Measurements from ENCODE around the gene YWHAB.

Gene YWHAB

DNA sequence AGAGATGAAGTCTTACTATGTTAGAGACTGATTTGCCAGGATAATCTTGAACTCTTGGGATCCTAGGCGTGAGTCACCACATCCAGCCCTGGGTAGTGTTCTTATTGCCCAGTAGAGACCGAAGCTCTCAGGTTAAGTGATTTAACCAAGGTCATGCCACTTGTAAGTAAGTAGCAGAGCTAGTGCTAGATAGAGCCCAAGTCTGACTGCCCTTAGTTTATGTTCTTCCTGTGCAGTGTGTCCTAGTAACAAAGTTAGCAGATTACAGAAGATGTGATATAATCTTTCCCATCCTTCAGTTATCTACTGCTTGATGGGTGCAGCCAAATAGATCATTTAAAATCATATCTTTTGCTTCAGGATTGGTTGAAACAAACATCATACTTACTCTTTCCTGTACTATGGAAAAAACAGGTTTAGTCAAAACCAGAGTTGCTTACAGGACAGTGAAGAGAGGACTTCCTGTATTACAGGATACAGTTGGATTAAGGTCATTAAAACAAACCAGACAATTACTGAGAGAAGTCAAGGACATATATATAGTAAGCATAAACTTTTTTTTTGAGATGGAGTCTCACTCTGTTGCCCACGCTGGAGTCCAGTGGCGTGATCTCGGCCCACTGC lies 14.8 kb downstream of the YWHAB start:
- TF ChIP-seq, protein P1, sequence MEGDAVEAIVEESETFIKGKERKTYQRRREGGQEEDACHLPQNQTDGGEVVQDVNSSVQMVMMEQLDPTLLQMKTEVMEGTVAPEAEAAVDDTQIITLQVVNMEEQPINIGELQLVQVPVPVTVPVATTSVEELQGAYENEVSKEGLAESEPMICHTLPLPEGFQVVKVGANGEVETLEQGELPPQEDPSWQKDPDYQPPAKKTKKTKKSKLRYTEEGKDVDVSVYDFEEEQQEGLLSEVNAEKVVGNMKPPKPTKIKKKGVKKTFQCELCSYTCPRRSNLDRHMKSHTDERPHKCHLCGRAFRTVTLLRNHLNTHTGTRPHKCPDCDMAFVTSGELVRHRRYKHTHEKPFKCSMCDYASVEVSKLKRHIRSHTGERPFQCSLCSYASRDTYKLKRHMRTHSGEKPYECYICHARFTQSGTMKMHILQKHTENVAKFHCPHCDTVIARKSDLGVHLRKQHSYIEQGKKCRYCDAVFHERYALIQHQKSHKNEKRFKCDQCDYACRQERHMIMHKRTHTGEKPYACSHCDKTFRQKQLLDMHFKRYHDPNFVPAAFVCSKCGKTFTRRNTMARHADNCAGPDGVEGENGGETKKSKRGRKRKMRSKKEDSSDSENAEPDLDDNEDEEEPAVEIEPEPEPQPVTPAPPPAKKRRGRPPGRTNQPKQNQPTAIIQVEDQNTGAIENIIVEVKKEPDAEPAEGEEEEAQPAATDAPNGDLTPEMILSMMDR (IDR thresholded peaks at IDR 0.05; ENCODE audit: control insufficient read depth, extremely low read depth, insufficient read depth) = no peak
- no peak overlapping the region for H3K4me3 ChIP-seq (ENCODE audit: low read depth, low read length)
- no peak for DNase-seq (ENCODE audit: low read depth)

DNA sequence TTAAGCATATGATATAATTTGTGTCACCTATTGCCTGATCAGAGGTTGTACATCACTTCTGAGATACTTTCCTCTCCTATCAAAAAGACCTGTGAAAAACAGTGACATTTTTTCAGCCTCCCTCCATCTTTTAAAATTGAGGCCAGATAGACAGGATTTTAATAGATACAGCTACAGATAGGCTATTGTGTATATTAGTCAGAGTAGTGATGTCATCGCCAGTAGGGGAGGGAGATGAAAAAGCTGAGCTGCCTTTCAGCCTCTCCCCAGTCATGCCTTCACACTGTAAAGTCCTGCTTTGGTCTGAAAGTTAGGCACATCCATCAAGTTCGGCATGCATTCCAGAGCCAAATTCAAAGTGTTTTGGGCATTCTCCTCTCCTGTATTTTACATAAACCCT lies 16.5 kb downstream of the YWHAB start:
- no peak for DNase-seq (ENCODE audit: low read depth)
- TF ChIP-seq, protein P1 (IDR thresholded peaks at IDR 0.05; ENCODE audit: control insufficient read depth, extremely low read depth, insufficient read depth) = no peak

DNA sequence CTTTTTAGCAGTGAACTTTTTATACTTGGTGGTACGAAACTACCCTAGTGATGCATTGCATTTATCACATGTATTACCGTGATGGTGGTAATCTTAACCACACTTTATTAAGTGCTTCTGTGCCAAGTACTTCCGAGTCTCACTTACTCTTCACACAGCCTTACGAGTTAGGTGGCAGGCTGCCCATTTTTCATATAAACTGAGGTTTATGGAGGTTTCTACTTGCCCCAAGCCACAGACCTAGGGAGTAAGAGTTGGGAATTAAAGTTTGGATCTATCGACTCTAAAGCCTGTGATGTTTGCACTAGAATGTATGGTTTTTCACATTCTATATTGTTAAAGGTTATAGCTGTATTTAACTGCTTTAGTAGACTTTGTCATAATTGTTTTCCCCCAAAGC lies 18.9 kb downstream of the YWHAB start:
- H3K4me3 ChIP-seq (ENCODE audit: low read depth, low read length) = no peak overlapping the region
- TF ChIP-seq, protein P1 (IDR thresholded peaks at IDR 0.05; ENCODE audit: control insufficient read depth, extremely low read depth, insufficient read depth) = no peak
- no peak for DNase-seq (ENCODE audit: low read depth)

More for the DNA sequence above, 16.5 kb downstream of the YWHAB start:
- no peak overlapping the region for H3K4me3 ChIP-seq (ENCODE audit: low read depth, low read length)

DNA sequence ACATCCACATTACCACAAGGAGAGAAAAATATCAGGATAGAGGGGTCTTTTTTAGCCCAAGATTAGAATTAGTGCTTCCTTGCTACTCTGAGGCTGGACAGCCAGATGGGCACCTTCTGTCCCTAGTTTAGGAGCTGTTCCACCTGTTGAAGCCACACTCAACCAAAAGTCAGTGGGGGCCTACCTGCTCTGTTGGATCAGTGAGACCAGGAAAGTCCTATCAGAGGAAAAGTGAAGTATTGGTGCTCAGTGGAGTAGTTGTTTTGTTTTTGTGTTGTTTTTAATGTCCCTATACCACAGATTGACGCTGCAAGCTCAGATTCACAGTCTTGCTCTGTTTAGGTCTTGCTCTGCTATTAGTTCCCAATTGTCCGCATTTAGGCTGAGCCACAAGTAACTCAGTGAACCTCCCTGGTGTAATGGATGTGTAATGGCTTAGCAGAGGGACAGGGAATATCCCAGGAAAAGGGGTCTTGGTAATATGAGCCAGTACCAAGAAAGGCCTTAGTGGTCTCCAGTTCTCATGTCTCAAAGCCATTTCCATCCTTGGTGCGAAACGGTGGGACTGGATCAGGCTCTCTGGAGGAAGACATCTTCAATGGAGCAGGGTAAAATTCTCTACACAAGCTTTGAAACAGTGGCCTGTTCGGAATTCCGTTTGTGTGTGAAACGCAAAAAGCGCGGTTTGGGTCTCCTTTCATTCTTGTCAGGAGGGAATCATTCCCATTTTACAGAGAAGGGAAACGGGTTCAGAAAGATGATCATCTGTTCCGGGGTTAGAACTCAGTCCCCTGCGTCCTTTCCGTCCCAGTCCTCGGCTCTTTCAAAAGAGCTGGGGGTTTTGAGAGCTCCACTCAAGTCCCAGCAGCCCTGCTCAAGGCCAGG lies 23.7 kb downstream of the YWHAB start:
- no peak for DNase-seq (ENCODE audit: low read depth)
- peak overlapping the region; percentile 74 for H3K4me3 ChIP-seq (ENCODE audit: low read depth, low read length)
- TF ChIP-seq, protein P1 (IDR thresholded peaks at IDR 0.05; ENCODE audit: control insufficient read depth, extremely low read depth, insufficient read depth) = no peak

DNA sequence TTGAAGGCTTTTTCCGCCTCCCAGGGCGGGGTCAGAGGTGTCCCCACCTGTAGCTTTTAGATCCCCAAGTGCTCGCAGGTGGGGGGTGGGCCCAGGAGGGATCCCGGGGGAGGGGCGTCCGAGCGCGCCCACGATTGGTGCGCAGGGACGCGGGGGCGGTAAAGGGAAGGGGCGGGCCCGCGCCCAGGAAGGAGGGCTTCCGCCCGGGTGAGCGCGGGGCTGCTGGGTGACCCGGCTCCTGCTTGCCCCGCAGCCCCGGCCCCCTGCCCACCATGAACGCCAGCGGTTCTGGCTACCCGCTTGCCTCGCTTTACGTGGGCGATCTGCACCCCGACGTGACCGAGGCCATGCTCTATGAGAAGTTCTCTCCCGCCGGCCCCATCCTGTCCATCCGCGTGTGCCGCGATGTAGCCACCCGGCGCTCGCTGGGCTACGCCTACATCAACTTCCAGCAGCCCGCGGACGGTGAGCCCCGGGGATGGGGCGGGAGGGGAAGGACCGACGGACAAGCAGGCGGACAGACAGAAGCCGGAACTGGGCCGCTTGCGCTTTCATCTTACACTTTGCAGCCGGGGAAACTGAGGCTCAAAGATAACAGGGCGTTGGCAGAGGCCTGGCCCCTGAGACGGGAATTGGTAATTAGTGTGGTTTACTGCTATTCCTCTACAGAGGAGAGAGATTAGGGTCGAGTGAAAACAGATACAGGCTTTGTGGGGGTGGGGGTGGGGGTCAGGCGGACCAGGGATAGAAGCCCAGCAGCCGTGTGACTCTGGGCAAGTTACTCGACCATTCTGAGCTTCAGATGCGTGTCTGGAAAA lies 24.6 kb downstream of the YWHAB start, which contains the start of gene PABPC1L:
Gene PABPC1L (plus strand): TSS at position 189 of the 818 bp plus-strand sequence. CDS start 84 bp downstream, at position 273.
- TF ChIP-seq, protein P1 (IDR thresholded peaks at IDR 0.05; ENCODE audit: control insufficient read depth, extremely low read depth, insufficient read depth) = no peak
- H3K4me3 ChIP-seq (ENCODE audit: low read depth, low read length) = peak within 1 kb of the TSS; percentile 74
- DNase-seq (ENCODE audit: low read depth) = no peak

DNA sequence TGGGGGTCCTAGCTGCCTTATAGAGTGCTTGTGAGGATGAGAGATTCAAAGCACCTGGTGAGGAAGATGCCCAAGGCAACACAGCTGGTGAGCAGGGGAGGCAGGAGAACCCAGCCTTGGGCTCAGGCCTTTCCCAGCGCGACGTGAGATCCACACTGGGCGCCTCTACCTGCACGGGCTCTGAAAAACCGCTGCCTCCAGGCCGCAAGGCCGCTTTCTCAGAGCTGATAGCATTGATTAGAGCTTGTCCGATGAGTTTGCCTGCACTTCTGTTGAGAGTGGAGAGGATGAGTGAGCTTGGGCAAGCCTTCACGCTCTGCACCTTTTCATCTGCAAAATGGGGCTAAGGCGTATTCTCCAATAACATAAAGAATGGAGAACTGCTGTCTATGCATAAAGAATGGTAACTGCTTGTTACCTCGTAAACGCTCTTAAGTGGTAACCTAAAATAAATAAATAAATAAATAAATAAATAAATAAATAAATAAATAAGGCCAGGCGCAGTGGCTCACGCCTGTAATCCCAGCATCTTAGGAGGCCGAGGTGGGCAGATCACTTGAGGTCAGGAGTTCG lies 25.3 kb downstream of the YWHAB start:
- TF ChIP-seq, protein P1 (IDR thresholded peaks at IDR 0.05; ENCODE audit: control insufficient read depth, extremely low read depth, insufficient read depth) = no peak
- H3K4me3 ChIP-seq (ENCODE audit: low read depth, low read length) = peak overlapping the region; percentile 74
- no peak for DNase-seq (ENCODE audit: low read depth)
